Sigmoid colon (tissue), 7 donors: ENCODE measurements around the gene NLGN3. TPM values are rescaled to one million over a fixed set of nuclear protein-coding genes. Genes with fewer than 3 reads are reported as not detected.

Experiments
- DNase-seq: peaks from one replicate; pipeline ENCODE4 v3.0.0-alpha.2; 2019
- H3K27ac ChIP-seq, 4 donors: fragments of 200-600 bp; sonication (generic); one replicate each; pipeline ENCODE4 v1.5.1; 2016 to 2019; ENCODE audit warnings: mild to moderate bottlenecking in 1 of 4
- H3K27me3 ChIP-seq, 3 donors: fragments of 200-600 bp; sonication (generic); one replicate each; pipeline ENCODE4 v1.5.1; 2019; ENCODE audit warnings: mild to moderate bottlenecking in 1 of 3
- H3K36me3 ChIP-seq, 4 donors: fragments of 200-600 bp; sonication (generic); one replicate each; pipeline ENCODE4 v1.5.1; 2016 to 2019
- H3K4me1 ChIP-seq, 4 donors: fragments of 200-600 bp; sonication (generic); one replicate each; pipeline ENCODE4 v1.5.1; 2017 to 2019
- H3K4me3 ChIP-seq, 4 donors: fragments of 200-600 bp; sonication (generic); one replicate each; pipeline ENCODE4 v1.5.1; 2017 to 2019; ENCODE audit warnings: mild to moderate bottlenecking in 2 of 4, moderate library complexity in 1 of 4
- H3K9me3 ChIP-seq, 4 donors: fragments of 200-600 bp in 3 of 4; sonication (generic) in 3 of 4; one replicate each; pipeline versions ENCODE4 v1.5.1 to v1.6.1; 2013 to 2019
- CTCF ChIP-seq, 4 experiments: fragments of 450-650 bp in 3 of 4; fragments of 200-600 bp in 1 of 4; IDR thresholded peaks; one replicate each; pipeline ENCODE4 v1.5.1; 2016 to 2019; ENCODE audit warnings: antibody characterized with exemption in 4 of 4, mild to moderate bottlenecking in 3 of 4, moderate library complexity in 2 of 4
- EP300 ChIP-seq, 4 donors: sonication (generic); formaldehyde crosslinking; IDR thresholded peaks; one replicate each; pipeline ENCODE4 v1.6.1; 2017; ENCODE audit warnings: antibody characterized with exemption in 4 of 4
- POLR2A ChIP-seq, 2 donors: fragments of 450-650 bp; IDR thresholded peaks; one replicate each; pipeline ENCODE4 v1.6.1; 2016; ENCODE audit warnings: antibody characterized with exemption in 2 of 2, mild to moderate bottlenecking in 2 of 2, moderate library complexity in 2 of 2
- POLR2AphosphoS5 ChIP-seq, 4 donors: sonication (generic); formaldehyde crosslinking; IDR thresholded peaks; one replicate each; pipeline ENCODE4 v1.6.1; 2017; ENCODE audit warnings: antibody characterized with exemption in 4 of 4
- WGBS, 2 donors: extraction: QIAGEN DNeasy Blood & Tissue Kit; methylation state at CpG; one replicate each; pipeline ENCODE4 v1.1.7; 2013; 5-methylcytosine and 5-hydroxymethylcytosine counted together
- intact Hi-C: fragments of 100-400 bp; cut with DNase I; formaldehyde crosslinking; loops from one replicate; pipeline ENCODE4 v1.15.1; 2023
- polyA plus RNA-seq, 3 donors: library from polyadenylated mRNA; stranded (reverse); fragments of 200-250 nt; gene quantifications; one replicate each; pipeline ENCODE4 v1.2.3, GENCODE V29; 2013
- total RNA-seq, 4 donors: library from RNA; depleted of rRNA; stranded (reverse); fragments of >200 nt; gene quantifications; one replicate each; pipeline ENCODE4 v1.1.0, GENCODE V29; 2016
- donor health status: healthy with polysubstance abuse.
- donor health status: Bipolar disorder and iron deficiency.
- donor health status: healthy.

The NLGN3 gene
- total and polyA plus RNA-seq, 7 donors = under 0.01 to 3.6 (median 1.6) TPM; not detected in 1

- Histone ChIP-seq H3K27ac (no peak overlapping the region), H3K36me3 (no peaks in the 10 kb centered on the region), H3K27me3 (no peaks in the 10 kb centered on the region), H3K4me1 (no peaks in the 10 kb centered on the region), H3K4me3 (no peak overlapping the region), H3K9me3 (no peaks in the 10 kb centered on the region)
- TF ChIP-seq POLR2A (IDR thresholded peaks at IDR 0.05) (no peak), EP300 (IDR thresholded peaks at IDR 0.05) (no peak)
- intact Hi-C loops = no loop called here
- WGBS, 2 donors = 98% methylated on average over 6 of the region's 6 CpGs
- no peak for DNase-seq
Observed at GRCh38 chrX:71158603-71159002, 14.0 kb downstream of the NLGN3 start.

- Histone ChIP-seq H3K27me3 (no peaks in the 10 kb centered on the region), H3K27ac (no peak overlapping the region), H3K4me1 (no peaks in the 10 kb centered on the region), H3K4me3 (no peak overlapping the region), H3K36me3 (no peaks in the 10 kb centered on the region), H3K9me3 (no peaks in the 10 kb centered on the region)
- intact Hi-C loops = no loop called here
- DNase-seq = no peak
- WGBS, 2 donors = 77 to 86% methylated on average over 5 of the region's 5 CpGs
- no peak for TF ChIP-seq EP300 (IDR thresholded peaks at IDR 0.05)
- TF ChIP-seq POLR2AphosphoS5 (IDR thresholded peaks at IDR 0.05) = no peak
- TF ChIP-seq POLR2A (IDR thresholded peaks at IDR 0.05) = no peak
- no peak for TF ChIP-seq CTCF (IDR thresholded peaks at IDR 0.05)
Observed at GRCh38 chrX:71159335-71159734, 14.7 kb downstream of the NLGN3 start.

- no peaks in the 10 kb centered on the region for H3K36me3 ChIP-seq
- no peak overlapping the region for H3K27ac ChIP-seq
- H3K27me3 ChIP-seq = no peaks in the 10 kb centered on the region
- 96 to 98% methylated on average over 3 of the region's 3 CpGs for WGBS, 2 donors
- no peaks in the 10 kb centered on the region for H3K9me3 ChIP-seq
- no peaks in the 10 kb centered on the region for H3K4me1 ChIP-seq
- DNase-seq = no peak
- H3K4me3 ChIP-seq = no peak overlapping the region
- intact Hi-C loops = no loop called here
- TF ChIP-seq EP300 (IDR thresholded peaks at IDR 0.05) (no peak), CTCF (IDR thresholded peaks at IDR 0.05) (no peak), POLR2AphosphoS5 (IDR thresholded peaks at IDR 0.05) (no peak), POLR2A (IDR thresholded peaks at IDR 0.05) (no peak)
Observed at GRCh38 chrX:71160475-71160874, 15.8 kb downstream of the NLGN3 start.

GRCh38 chrX:71162981-71163380, 18.3 kb downstream of the NLGN3 start:
- TF ChIP-seq CTCF (IDR thresholded peaks at IDR 0.05) = no peak
- no peak for TF ChIP-seq POLR2AphosphoS5 (IDR thresholded peaks at IDR 0.05)
- TF ChIP-seq POLR2A (IDR thresholded peaks at IDR 0.05) = no peak
- TF ChIP-seq EP300 (IDR thresholded peaks at IDR 0.05) = no peak
- intact Hi-C loops = no loop called here
- H3K27ac ChIP-seq = no peak overlapping the region
- DNase-seq = peak; percentile 8
- H3K36me3 ChIP-seq = no peaks in the 10 kb centered on the region
- H3K9me3 ChIP-seq = no peaks in the 10 kb centered on the region
- no peak overlapping the region for H3K4me3 ChIP-seq
- no peaks in the 10 kb centered on the region for H3K4me1 ChIP-seq
- 90 to 96% methylated on average over 4 of the region's 4 CpGs for WGBS, 2 donors
- H3K27me3 ChIP-seq = no peaks in the 10 kb centered on the region

GRCh38 chrX:71164071-71164470, 19.4 kb downstream of the NLGN3 start:
- intact Hi-C loops = no loop called here
- peak; percentile 37 for DNase-seq
- Histone ChIP-seq H3K4me3 (no peak overlapping the region), H3K27me3 (no peaks in the 10 kb centered on the region), H3K36me3 (no peaks in the 10 kb centered on the region), H3K4me1 (no peaks in the 10 kb centered on the region), H3K9me3 (no peaks in the 10 kb centered on the region), H3K27ac (no peak overlapping the region)
- TF ChIP-seq POLR2AphosphoS5 (IDR thresholded peaks at IDR 0.05) = no peak
- TF ChIP-seq EP300 (IDR thresholded peaks at IDR 0.05) = no peak
- no peak for TF ChIP-seq CTCF (IDR thresholded peaks at IDR 0.05)
- TF ChIP-seq POLR2A (IDR thresholded peaks at IDR 0.05) = no peak
- WGBS, 2 donors = 95 to 96% methylated on average over 12 of the region's 12 CpGs
